NB4 (cell line): ENCODE data around the gene SRSF4.
A peak's percentile ranks its signal among the peaks of the same experiment; 100 is the strongest.

Experiments used
- CTCF ChIP-seq: IDR thresholded peaks from one replicate; pipeline ENCODE4 v1.5.1; 2012; ENCODE audit warnings: low read depth, low read length
- MYC ChIP-seq: IDR thresholded peaks from 2 replicates; pipeline ENCODE4 v1.6.1; 2011; ENCODE audit warnings: low read depth, low read length
- POLR2A ChIP-seq: IDR thresholded peaks from 2 replicates; pipeline ENCODE4 v1.6.1; 2011; ENCODE audit warnings: mild to moderate bottlenecking; ENCODE audit not compliant: insufficient read length; ENCODE audit errors: extremely low read depth

- peak; percentile 91 for TF ChIP-seq MYC
- TF ChIP-seq POLR2A = peak; percentile 75
- peak; percentile 53 for TF ChIP-seq CTCF
Observed at GRCh38 chr1:29181413-29182225, at the start of gene SRSF4.
